H1 (cell line): ENCODE results near the gene RNF220. TPM values are rescaled to one million over a fixed set of nuclear protein-coding genes. Genes with fewer than 3 reads are reported as not detected.

ENCODE experiments used
- CTCF ChIA-PET: fragments of 300-600 bp; sonication (Branson Sonifier 250); formaldehyde crosslinking; loops from one replicate; lab custom pipeline; 2021; ENCODE audit not compliant: partially characterized antibody; lab: Charles Lee
- POLR2A ChIA-PET: fragments of 300-600 bp; sonication (Branson Sonifier 250); formaldehyde crosslinking; loops from one replicate; lab custom pipeline; 2021; ENCODE audit warnings: inconsistent platforms; ENCODE audit not compliant: partially characterized antibody; lab: Charles Lee
- DNase-seq, 2 experiments: peaks; one replicate each; pipeline versions ENCODE4 v3.0.0 to v3.0.0-alpha.2; 2010 to 2022; ENCODE audit warnings: low spot score in 2 of 2, low read depth in 1 of 2, mixed read lengths in 1 of 2
- FAIRE-seq: peaks from 2 replicates; lab custom pipeline; 2011; peaks lifted over from hg19 to GRCh38; lab: Jason Lieb, UNC
- H2AFZ ChIP-seq: 2 replicates; pipeline ENCODE4 v1.8.1; 2012; ENCODE audit warnings: low read length, inconsistent platforms
- H2AK5ac ChIP-seq: 2 replicates; pipeline ENCODE4 v1.6.1; 2013; ENCODE audit warnings: low read depth, low read length
- H2BK120ac ChIP-seq: replicated peaks from 2 replicates; pipeline ENCODE3; 2013; ENCODE audit warnings: low read depth, low read length, inconsistent platforms
- H2BK12ac ChIP-seq: 2 replicates; pipeline ENCODE4 v1.6.1; 2013; ENCODE audit warnings: low read depth, low read length
- H2BK15ac ChIP-seq: 2 replicates; pipeline ENCODE4 v1.6.1; 2013; ENCODE audit warnings: low read length
- H2BK20ac ChIP-seq: 2 replicates; pipeline ENCODE4 v1.6.1; 2013; ENCODE audit warnings: low read length
- H2BK5ac ChIP-seq: 2 replicates; pipeline ENCODE4 v1.6.1; 2013; ENCODE audit warnings: low read depth, low read length
- H3K14ac ChIP-seq: 2 replicates; pipeline ENCODE4 v1.6.1; 2013; ENCODE audit warnings: inconsistent platforms; ENCODE audit not compliant: insufficient read length
- H3K18ac ChIP-seq: 2 replicates; pipeline ENCODE4 v1.6.1; 2013; ENCODE audit warnings: low read length; ENCODE audit errors: extremely low read depth
- H3K23ac ChIP-seq: 2 replicates; pipeline ENCODE4 v1.6.1; 2013; ENCODE audit warnings: inconsistent platforms; ENCODE audit not compliant: insufficient read length
- H3K23me2 ChIP-seq: 2 replicates; pipeline ENCODE4 v1.6.1; 2013; ENCODE audit warnings: low read depth, low read length
- H3K27ac ChIP-seq: 2 replicates; pipeline ENCODE4 v1.6.1; 2011; ENCODE audit warnings: low read depth, low read length, inconsistent platforms
- H3K27me3 ChIP-seq, 4 experiments: replicated peaks in 1 of 4; 1 replicate in 1 of 4; 2 replicates in 3 of 4; pipeline versions ENCODE4 v1.6.1 to v1.8.1; 2011 to 2013; ENCODE audit warnings: low read length in 3 of 4, mild to moderate bottlenecking in 3 of 4, inconsistent platforms in 2 of 4, mixed read lengths in 2 of 4, moderate library complexity in 1 of 4; ENCODE audit not compliant: control insufficient read depth in 3 of 4, insufficient read depth in 3 of 4; ENCODE audit errors: extremely low read depth in 1 of 4
- H3K36me3 ChIP-seq, 4 experiments: 2 replicates each; pipeline versions ENCODE4 v1.6.1 to v1.8.1; 2011 to 2013; ENCODE audit warnings: mild to moderate bottlenecking in 4 of 4, low read length in 3 of 4, moderate library complexity in 2 of 4, control low read depth in 1 of 4, inconsistent platforms in 1 of 4; ENCODE audit not compliant: insufficient read depth in 4 of 4, control insufficient read depth in 2 of 4
- H3K4ac ChIP-seq: replicated peaks from 2 replicates; pipeline ENCODE3; 2013; ENCODE audit warnings: low read length, low read depth, mixed read lengths, inconsistent platforms; ENCODE audit not compliant: insufficient read length
- H3K4me1 ChIP-seq, 4 experiments: replicated peaks in 1 of 4; 1 replicate in 1 of 4; 2 replicates in 3 of 4; pipeline versions ENCODE4 v1.6.1 to v1.8.1; 2011 to 2013; ENCODE audit warnings: low read length in 3 of 4, inconsistent platforms in 2 of 4, mixed read lengths in 1 of 4; ENCODE audit not compliant: insufficient read depth in 4 of 4, control insufficient read depth in 3 of 4
- H3K4me2 ChIP-seq, 2 experiments: 2 replicates each; pipeline versions ENCODE4 v1.6.1 to v1.8.1; 2011 to 2013; ENCODE audit warnings: low read depth in 2 of 2, low read length in 2 of 2, control low read depth in 1 of 2, inconsistent platforms in 1 of 2, mild to moderate bottlenecking in 1 of 2; ENCODE audit not compliant: insufficient read depth in 1 of 2
- H3K4me3 ChIP-seq, 4 experiments: fragments of 200-600, 300-600 bp in 1 of 4; sonication (generic), shearing (Covaris generic), sonication (Bioruptor Twin) in 1 of 4; 2 replicates each; pipeline versions ENCODE4 v1.5.1 to v1.8.1; 2011 to 2016; ENCODE audit warnings: low read length in 4 of 4, low read depth in 3 of 4, control low read depth in 2 of 4, inconsistent platforms in 2 of 4, mild to moderate bottlenecking in 2 of 4, mixed read lengths in 1 of 4, moderate library complexity in 1 of 4; ENCODE audit not compliant: insufficient read depth in 2 of 4; ENCODE audit errors: extremely low read depth in 1 of 4
- H3K56ac ChIP-seq: replicated peaks from 2 replicates; pipeline ENCODE3; 2013; ENCODE audit warnings: low read depth, mild to moderate bottlenecking, mixed read lengths, low read length, inconsistent platforms; ENCODE audit not compliant: insufficient read length
- H3K79me1 ChIP-seq: 2 replicates; pipeline ENCODE4 v1.6.1; 2013; ENCODE audit warnings: low read depth, low read length, control low read depth
- H3K79me2 ChIP-seq, 2 experiments: 2 replicates each; pipeline versions ENCODE4 v1.6.1 to v1.8.1; 2012 to 2013; ENCODE audit warnings: low read length in 2 of 2, mild to moderate bottlenecking in 2 of 2, inconsistent platforms in 1 of 2; ENCODE audit not compliant: insufficient read depth in 2 of 2, control insufficient read depth in 1 of 2
- H3K9ac ChIP-seq, 4 experiments: replicated peaks in 1 of 4; 1 replicate in 1 of 4; 2 replicates in 3 of 4; pipeline versions ENCODE4 v1.6.1 to v1.8.1; 2011 to 2013; ENCODE audit warnings: low read depth in 3 of 4, low read length in 3 of 4, control low read depth in 2 of 4, mild to moderate bottlenecking in 2 of 4, moderate library complexity in 2 of 4, inconsistent platforms in 1 of 4; ENCODE audit errors: extremely low read depth in 1 of 4
- H3K9me3 ChIP-seq, 2 experiments: 2 replicates each; pipeline versions ENCODE4 v1.6.1 to v1.8.1; 2012 to 2013; ENCODE audit warnings: mild to moderate bottlenecking in 2 of 2, moderate library complexity in 2 of 2, control low read depth in 1 of 2, inconsistent platforms in 1 of 2, low read depth in 1 of 2, low read length in 1 of 2, mixed read lengths in 1 of 2; ENCODE audit not compliant: insufficient read depth in 2 of 2
- H4K20me1 ChIP-seq, 2 experiments: replicated peaks in 1 of 2; 2 replicates each; pipeline versions ENCODE3 to v1.8.1; 2011 to 2013; ENCODE audit warnings: inconsistent platforms in 2 of 2, low read length in 2 of 2, mild to moderate bottlenecking in 1 of 2; ENCODE audit not compliant: insufficient read depth in 2 of 2, control insufficient read depth in 1 of 2
- H4K5ac ChIP-seq: 2 replicates; pipeline ENCODE4 v1.6.1; 2013; ENCODE audit warnings: low read length, low read depth, mixed read lengths, inconsistent platforms; ENCODE audit not compliant: insufficient read length
- H4K8ac ChIP-seq: 2 replicates; pipeline ENCODE4 v1.8.0; 2013; ENCODE audit warnings: mild to moderate bottlenecking, moderate library complexity, low read length, inconsistent platforms; ENCODE audit not compliant: insufficient read depth; ENCODE audit errors: extremely low read depth
- H4K91ac ChIP-seq: replicated peaks from 2 replicates; pipeline ENCODE3; 2013; ENCODE audit warnings: low read length, mixed read lengths, inconsistent platforms; ENCODE audit not compliant: insufficient read length
- BCL11A ChIP-seq, 2 experiments: IDR thresholded peaks; one replicate each; pipeline ENCODE4 v1.6.1; 2011; ENCODE audit warnings: low read depth in 2 of 2, low read length in 2 of 2, mild to moderate bottlenecking in 2 of 2
- CEBPB ChIP-seq: IDR thresholded peaks from 2 replicates; pipeline ENCODE4 v1.6.1; 2012; ENCODE audit warnings: low read depth, low read length
- CHD2 ChIP-seq: IDR thresholded peaks from 2 replicates; pipeline ENCODE4 v1.6.1; 2012; ENCODE audit warnings: low read length, improper control_type of control experiment
- SIN3A ChIP-seq, 2 experiments: IDR thresholded peaks in 1 of 2; conservative IDR thresholded peaks in 1 of 2; 2 replicates each; pipeline ENCODE4 v1.6.1; 2011 to 2012; ENCODE audit warnings: low read length in 2 of 2, improper control_type of control experiment in 1 of 2, low read depth in 1 of 2, mild to moderate bottlenecking in 1 of 2
- SP2 ChIP-seq: IDR thresholded peaks from 2 replicates; pipeline ENCODE4 v1.6.1; 2012; ENCODE audit warnings: mild to moderate bottlenecking, low read length, inconsistent platforms
- WGBS, 2 experiments: shearing (Covaris generic) in 1 of 2; methylation state at CpG; one replicate each; pipeline versions ENCODE4 v1.1.6 to v1.1.7; 2013 to 2015; ENCODE audit warnings: low lambda C conversion rate in 2 of 2, mixed read lengths in 2 of 2, inconsistent platforms in 1 of 2, low coverage in 1 of 2, missing lambda C conversion rate in 1 of 2; ENCODE audit not compliant: insufficient replicate concordance in 2 of 2, insufficient coverage in 1 of 2, insufficient read length in 1 of 2; ENCODE audit errors: extremely low coverage in 1 of 2, missing lambda C conversion rate in 1 of 2; 5-methylcytosine and 5-hydroxymethylcytosine counted together
- polyA plus RNA-seq, 7 experiments: library from polyadenylated mRNA; depleted of rRNA in 3 of 7; stranded (reverse) in 5 of 7; unstranded in 2 of 7; fragments of >200 nt in 5 of 7; fragments of 200-250 nt in 2 of 7; gene quantifications; 1 replicate in 5 of 7; 2 replicates in 1 of 7; 4 replicates in 1 of 7; pipeline versions ENCODE4 v1.2.1 to v1.2.3, GENCODE V29; 2011 to 2013; ENCODE audit warnings: missing spikeins in 2 of 7, mixed read lengths in 2 of 7
- total RNA-seq: library from RNA; stranded (reverse); fragmentation: NEBNext Ultra II Directional; extraction: Animal tissue kit (Norgen Biotek cat#: 25700); gene quantifications from 2 replicates; pipeline ENCODE4 v1.2.1, GENCODE V29; 2021

The RNF220 gene
- total and polyA plus RNA-seq, 2 of the 8 experiments (the other 6 are each of a cell fraction or from before 2014, with no cell fraction given): 123 to 160 TPM

- Histone ChIP-seq H3K4ac (no peak overlapping the region), H3K36me3 (no peaks in the 10 kb centered on the region), H3K23me2 (no peaks in the 10 kb centered on the region; the same call in 1 of the 2 replicates), H4K20me1 (no peaks in the 10 kb centered on the region), H4K8ac (no peak overlapping the region), H3K4me3 (no peak overlapping the region), H3K79me1 (no peaks in the 10 kb centered on the region; the same call in 1 of the 2 replicates), H3K4me1 (peaks cover 18 to 34% (median 24%) of the 10 kb centered on the region in 4 experiments), H3K14ac (no peak overlapping the region), H3K56ac (no peak overlapping the region), H3K27me3 (peaks cover 0 to 12% (median 5%) of the 10 kb centered on the region in 4 experiments; a peak in 5 of 7 replicates), H3K79me2 (peaks cover 0 to 3% of the 10 kb centered on the region in 2 experiments; a peak in 2 of 4 replicates), H2BK15ac (no peak overlapping the region), H3K18ac (no peak overlapping the region), H2BK20ac (no peak overlapping the region)
- no peak for DNase-seq
- POLR2A ChIA-PET: interaction anchor here (0.6 to 5.9 kb wide), 4 partner anchors 9 to 40 kb away, joined by 3 to 33 read pairs (median 16); no protein-coding TSS in a partner anchor
- CTCF ChIA-PET: interaction anchor here (0.7 to 4.0 kb wide), 5 partner anchors 12 to 84 kb away, joined by 3 to 16 read pairs (median 4); no protein-coding TSS in a partner anchor
- TF ChIP-seq SP2: no peak
- TF ChIP-seq BCL11A (IDR thresholded peaks at IDR 0.05; ENCODE audit: low read depth in 2 of 2, low read length in 2 of 2): no peak
- TF ChIP-seq CHD2: no peak
- TF ChIP-seq CEBPB: no peak
- no peak for TF ChIP-seq SIN3A (conservative IDR thresholded peaks at IDR 0.05 in 1 of 2, IDR thresholded peaks at IDR 0.05 in 1 of 2; ENCODE audit: low read depth in 1 of 2, low read length in 2 of 2)
- TF ChIP-seq, all 59 proteins: peak for 0
- Histone ChIP-seq H2AFZ (no peak overlapping the region), H4K5ac (no peak overlapping the region), H3K27ac (no peak overlapping the region), H3K4me2 (no peak overlapping the region), H2BK5ac (no peak overlapping the region), H3K9ac (no peak overlapping the region), H3K23ac (no peak overlapping the region), H4K91ac (no peak overlapping the region), H2BK120ac (no peak overlapping the region), H2AK5ac (no peak overlapping the region), H2BK12ac (no peak overlapping the region), H3K9me3 (no peaks in the 10 kb centered on the region)
- FAIRE-seq: no peak
- WGBS, 2 experiments: 81% methylated on average over 3 of the region's 3 CpGs; no CpG with 5 or more reads in 1 of the 2 experiments
These were observed 106.3 kb downstream of the RNF220 start for GRCh38 chr1:44511363-44511762.
